SIG-M5 (cell line): Measurements from ENCODE around the gene AP1S3.
"Not testable (repeated sequence)": the region's sequence is repeated elsewhere in the genome, so short reads cannot be mapped to it uniquely, and the experiment has no call there.

Experiments
- DNase-seq: peaks from one replicate; lab custom pipeline; 2025; lab: John Stamatoyannopoulos, UW

The AP1S3 gene

DNA sequence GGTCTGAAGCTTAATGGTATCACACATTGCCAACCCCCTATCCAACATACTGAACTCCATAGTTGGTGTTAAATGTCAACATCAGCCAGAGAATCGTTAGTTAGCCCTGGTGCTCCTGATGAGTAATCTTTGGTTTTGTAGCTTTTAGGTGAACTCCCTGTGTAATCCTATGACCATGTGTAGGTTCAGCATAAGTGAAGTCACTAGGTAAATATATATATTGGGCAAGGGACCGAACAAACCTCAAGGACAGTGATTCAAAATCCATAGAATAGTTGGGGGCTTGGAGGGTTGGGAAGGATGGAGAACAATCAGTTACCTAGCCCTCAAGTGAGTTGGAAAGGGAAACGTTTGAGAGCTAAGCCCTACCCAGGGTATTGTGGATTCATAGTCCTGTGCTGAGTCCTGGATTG is 16.0 kb upstream of the AP1S3 start:
- DNase-seq, result no peak

DNA sequence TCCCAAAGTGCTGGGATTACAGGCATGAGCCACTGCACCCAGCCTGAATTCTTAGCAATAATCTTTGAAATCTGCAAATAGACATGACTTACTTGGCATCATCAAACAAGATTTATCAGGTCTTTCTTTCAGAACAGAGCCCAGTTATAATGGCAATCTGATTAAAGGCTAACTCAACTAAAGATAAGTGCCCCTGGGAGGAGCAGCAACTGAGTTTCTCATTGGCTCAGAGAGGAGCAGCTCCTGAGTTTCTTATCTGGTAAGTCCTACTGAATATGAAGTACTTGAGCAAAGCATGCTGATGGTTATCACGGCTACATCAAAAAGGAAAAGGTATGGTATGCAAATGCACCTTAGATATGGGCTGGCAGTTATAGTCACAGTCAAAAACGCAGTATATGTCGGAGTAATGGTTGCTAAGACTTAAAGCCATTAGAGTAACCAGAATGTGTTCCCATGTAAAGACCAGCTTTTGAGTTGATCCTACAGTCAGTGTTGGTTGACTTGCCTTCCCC is 15.0 kb upstream of the AP1S3 start:
- no peak for DNase-seq

DNA sequence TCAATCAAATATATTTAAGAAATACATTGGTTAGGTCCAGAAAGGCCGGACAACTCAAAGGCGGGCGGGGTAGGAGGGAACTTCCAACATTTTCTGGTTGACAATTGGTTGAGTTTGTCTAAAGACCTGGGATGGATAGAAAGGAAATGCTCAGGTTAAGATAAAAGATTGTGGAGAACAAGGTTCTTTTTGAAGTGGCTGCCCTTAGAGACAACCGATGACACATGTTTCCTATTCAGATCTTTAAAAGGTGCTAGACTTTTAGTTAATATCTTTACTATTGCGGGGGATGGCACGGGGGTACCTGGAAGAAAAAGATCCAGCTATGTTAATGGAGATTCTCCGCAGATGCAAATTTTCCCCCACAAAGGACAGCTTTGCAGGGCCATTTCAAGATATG is 10.0 kb upstream of the AP1S3 start:
- DNase-seq, result no peak

DNA sequence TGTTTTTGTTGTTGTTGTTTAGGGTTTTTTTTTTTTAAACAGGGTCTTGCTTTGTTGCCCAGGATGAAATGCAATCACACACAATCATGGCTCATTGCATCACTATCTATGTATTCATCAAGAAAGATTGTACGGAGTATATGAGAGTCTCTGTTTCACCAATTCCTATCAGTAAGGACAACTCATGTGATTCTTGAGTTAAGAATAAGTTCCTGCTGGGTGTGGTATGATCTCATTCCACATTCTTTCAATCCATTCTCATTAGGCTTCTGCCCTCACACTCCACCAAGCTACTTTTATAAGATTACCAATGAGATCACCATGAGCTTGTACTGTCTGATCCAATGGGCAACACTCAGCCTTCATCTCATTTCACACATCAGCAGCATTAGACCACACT is 9.1 kb upstream of the AP1S3 start:
- no peak for DNase-seq

DNA sequence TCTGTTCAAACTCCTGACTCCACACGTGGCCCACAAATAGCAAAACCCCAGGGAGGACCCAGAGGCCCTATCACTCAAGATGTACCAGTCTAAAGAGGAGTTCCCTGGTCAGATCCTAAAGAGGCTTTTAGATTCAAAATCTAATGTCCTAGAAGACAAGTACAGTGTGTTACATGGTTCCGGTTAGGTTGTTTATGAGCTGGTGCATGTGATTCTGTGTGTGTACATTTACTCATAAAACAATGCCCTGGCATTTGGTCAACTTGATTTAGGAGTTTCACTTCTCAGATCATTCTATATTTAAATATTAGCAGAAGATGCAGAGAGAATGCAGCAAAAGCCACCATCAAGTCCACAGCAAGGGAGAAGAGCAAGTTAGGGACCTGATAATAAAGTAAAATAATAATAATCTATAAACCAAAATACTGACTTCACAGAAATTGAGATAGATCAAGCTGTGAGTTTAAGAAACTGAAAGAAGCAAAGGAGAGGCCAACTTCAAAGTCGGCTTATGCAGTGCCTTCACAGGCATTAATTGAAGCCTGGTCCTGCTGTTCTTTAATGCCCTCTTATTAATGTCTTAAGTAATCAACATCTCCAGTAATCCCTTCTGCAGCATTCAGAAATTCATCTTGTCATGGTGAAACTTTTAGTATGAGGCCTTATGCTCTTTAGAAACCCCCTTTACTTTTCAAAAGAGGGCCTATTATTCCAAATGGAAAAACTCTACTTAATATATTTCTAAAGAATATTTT is 4.2 kb upstream of the AP1S3 start:
- DNase-seq, result no peak

DNA sequence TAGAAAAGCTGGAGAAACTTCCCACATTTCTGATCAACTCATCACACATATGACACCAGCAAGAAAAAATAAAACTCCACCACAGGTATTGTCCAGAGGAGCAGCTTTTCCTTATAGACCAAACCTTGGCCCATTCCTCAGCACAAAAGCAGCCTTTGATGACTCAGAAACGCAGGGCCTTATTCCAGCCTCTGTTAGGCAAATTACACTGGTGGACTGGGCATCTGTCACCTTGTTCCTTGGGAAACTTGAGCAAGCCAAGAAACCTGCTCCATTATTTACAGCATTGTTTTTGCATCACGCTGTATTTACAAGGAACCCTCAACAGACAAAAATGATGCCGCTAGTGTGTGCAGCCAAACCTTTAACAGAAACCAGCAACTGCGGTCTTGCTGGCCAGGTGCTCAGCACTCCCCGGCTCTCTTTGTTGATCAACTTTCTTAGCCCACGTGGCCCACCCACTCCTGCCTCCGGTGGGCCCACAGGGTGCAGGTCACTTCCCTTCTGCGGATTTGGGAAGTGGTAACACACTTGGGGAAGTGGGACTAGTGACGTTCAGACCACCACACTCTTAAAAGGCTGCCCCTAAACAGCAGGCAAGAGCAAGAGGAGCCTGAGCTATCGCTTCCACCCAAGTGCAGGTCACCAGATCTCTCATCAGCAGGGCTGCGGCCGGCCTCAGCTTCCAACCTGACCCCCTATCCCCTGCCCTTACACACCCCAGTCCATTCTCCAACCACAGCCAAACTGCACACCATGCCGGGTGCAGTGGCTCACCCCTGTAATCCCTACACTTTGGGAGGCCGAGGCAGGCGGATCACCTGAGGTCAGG is 1.5 kb downstream of the AP1S3 start:
- DNase-seq, result peak; percentile 87

DNA sequence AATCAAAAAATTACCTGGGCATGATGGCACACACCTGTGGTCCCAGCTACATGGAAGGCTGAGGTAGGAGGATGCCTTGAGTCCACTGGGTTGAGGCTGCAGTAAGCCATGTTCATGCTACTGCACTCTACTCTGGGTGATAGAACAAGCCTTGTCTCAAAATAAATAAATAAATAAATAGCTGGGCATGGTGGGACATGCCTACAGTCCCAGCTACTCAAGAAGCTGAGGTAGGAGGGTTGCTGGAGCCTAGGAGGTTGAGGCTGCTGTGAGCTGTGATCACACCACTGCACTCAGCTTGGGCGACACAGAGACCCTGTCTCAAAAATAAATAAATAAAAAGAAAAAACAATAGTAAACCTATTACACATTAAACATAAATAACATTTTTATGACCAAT is 3.0 kb downstream of the AP1S3 start:
- no peak for DNase-seq

DNA sequence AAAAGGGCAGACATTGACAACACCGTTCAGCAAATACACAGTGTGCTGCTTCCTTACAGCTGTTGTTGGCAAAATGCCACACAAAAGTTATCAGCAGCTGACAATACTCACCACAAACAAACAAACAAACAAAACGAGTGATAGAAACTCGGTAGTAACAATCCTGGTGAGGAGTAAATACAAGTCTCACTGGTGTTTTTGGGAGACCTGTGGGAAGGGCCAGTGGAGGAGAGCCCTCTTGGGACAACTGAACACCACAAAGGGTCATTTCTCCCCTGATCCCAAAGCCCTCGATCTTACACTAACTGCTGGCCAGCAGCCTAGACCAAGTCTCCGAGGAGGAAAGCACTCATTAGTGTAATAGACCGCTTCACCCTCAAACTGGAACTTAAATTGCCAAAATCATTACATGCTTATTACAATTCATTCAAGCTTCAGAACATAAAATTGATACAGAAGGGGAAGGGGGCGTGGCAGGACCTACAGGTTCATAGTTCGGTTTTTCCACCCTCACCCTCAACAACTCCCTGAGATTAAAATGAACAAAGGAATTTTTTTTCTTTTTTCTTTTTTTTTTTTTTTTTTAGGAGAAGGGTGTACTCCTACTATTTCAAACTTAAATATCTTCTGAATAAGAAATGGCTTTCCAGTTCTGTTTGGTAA is 5.0 kb downstream of the AP1S3 start:
- no peak for DNase-seq

DNA sequence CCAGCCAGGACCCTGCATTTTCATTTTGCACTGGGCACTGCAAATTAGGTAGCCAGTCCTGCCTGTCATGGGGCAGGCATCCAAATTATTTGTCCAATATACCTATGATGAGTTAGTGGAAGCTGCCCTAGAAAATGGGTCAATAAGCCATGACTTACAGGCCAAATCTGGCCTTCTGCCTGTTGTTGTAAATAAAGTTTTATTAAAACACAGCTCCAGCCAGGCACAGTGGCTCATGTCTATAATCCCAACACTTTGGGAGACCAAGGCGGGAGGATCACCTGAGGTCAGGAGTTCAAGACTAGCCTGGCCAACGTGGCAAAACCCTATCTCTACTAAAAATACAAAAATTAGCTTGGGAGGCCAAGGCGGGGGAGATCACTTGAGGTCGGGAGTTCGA is 8.3 kb downstream of the AP1S3 start:
- no peak for DNase-seq

DNA sequence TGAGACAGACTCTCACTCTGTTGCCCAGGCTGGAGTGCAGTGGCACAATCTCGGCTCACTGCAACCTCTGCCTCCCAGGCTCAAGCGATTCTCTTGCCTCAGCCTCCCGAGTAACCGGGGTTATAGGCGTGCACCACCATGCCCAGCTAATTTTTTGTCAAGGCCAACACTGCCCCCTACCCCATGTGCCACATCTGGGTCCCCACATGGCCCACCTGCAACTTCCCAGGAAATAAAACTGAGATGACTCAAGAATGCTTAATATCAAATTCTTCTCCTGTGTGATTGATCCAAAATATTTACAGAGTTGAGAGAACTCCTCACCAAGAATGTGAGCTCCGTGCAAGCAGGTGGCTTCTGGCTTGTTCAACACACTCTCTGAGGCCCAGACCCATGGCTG is 9.1 kb downstream of the AP1S3 start:
- no peak for DNase-seq

DNA sequence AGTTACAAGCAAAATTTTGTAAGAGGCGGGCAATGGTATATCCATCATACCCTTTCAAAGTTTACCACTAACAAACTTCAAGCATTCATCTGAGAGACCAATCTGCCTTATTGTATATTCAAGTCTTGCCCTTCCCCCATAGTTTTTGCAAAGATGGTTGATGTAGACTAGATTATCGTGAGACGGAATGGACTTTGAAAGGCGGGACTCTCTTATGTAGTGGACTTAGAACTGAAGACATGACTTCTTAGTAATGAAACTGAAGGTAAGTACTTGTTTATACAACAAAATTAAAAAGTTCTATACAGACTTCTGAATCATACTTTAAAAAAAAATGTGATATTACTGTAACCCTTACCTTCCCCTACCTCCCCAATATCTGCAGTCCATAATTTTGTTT is 10.4 kb downstream of the AP1S3 start:
- no peak for DNase-seq

DNA sequence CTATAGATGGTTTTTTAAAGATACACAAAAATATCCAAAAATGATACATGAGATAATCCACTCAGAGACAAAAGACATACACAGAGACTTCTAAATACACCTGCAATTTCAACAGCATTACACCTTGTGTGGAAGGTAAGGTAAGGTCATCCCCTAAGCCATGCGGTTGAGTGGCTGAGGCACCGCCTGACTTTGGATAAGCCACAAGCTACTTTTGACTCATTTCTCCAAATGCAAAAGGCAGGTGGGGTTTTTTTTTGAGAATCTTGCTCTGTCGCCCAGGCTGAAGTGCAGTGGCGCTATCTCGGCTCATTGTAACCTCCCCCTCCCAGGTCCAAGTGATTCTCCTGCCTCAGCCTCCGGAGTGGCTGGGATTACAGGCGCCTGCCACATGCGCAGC is 13.1 kb downstream of the AP1S3 start:
- DNase-seq, result no peak

DNA sequence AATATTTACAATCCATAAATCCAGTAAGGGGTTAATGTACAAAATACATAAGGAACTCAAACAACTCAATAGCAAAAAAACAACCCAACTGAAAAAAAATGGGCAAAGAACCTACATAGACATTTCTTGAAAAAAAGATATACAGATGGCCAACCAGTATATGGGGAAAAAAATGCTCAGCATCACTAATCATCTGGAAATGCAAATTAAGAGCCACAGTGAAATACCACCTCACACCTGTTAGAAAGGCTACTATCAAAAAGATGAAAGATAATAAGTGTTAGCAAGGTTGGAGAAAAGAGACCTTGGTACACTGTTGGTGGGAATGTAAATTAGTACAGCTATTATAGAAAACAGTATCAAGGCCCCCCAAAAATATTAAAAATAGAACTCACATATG is 14.6 kb downstream of the AP1S3 start:
- DNase-seq, result no peak

DNA sequence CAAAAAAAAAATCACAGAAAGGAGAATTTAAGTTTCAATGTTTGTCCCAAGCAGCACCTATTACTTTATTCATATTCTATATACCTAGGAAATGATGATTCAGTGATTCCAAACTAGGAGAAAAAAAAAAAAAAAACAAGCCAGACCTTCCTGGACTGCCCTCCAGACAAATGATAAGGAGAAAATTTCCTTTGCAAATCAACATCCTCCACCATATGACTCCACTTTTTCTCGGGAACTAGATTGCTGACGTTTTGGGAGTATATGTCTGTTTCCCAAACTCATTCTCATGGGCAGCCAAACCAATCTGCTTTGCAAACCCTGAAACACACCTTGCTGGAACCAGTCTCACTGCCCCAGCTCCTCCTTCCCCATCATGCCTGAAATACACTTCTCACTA is 16.8 kb downstream of the AP1S3 start:
- DNase-seq, result no peak

DNA sequence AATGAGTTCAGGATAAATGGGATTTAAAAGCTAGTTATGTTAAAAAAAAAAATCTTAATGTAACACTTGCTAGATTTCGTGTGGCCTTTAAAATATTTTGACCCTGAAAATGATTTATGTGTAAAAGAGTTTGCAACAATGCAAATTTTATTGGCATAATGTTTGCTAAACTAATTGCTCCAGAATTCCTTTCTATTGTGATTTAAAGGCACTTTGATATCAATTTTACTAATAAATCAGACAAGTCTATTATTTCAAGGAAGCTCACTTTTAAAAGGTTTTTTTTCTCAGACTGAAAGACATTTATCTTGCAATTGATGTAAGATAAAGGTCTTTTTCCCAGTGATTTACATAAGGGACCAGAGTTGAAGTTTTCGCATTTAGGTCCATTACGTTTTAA is 17.5 kb downstream of the AP1S3 start:
- DNase-seq, result no peak

DNA sequence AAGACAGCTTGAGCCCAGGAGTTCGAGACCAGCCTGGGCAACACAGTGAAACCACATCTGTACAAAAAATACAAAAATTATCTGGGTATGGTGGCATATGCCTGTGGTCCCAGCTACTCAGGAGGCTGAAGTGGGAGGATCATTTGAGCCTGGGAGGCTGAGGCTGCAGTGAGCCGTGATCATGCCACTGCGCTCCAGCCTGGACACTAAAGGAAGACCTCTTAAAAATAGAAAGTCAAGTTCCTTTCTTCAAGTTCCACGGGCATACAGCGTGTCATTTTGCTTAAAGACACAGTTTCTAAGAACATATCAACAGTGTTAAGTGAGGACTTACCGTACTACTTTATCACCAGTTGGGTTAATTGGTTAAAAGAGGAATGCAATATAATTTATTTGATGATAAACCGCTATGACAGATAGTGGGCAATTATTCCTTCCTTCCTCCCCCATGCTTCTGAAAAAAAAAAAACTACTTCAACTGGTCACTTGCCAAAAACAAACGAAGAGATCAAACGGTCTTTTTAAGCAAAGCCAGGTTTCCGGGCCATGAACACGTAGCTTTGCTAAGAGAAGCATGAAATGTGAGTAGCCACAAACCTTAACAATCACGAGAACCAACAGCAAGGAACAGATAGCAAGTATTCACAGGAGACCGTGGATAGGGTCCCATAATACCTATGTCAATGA is 21.4 kb downstream of the AP1S3 start:
- DNase-seq, result no peak

DNA sequence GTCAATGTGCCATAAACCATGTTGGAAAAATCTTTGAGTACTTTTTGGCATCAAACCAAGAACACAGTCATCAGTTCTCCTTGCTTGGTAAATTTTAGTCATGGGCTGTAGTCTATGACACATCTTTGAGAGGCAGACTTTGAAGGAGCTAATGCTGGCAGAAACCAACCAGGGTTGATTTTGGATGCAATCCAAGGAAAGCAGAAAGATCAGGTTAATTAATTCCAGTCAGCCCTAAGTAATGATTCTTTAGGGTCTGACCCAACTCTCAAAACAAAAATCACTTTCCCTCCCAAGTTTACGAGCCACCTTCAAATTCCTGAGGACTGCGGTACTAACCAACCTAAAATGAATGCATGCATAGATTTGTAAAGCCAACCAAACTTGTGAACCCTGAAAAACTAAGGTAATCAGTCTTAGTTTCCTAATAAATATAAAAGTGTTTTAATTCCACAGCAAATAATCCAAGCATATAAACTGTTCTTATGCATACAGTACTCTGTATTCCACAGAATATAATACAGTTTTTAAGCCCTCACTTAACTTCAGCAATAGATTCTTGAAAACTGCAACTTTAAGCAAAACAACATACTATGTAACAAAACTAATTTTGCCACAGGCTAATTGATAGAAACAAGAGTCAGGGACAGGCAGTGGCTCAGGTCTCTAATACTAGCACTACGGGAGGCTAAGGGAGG is 22.0 kb downstream of the AP1S3 start:
- no peak for DNase-seq

DNA sequence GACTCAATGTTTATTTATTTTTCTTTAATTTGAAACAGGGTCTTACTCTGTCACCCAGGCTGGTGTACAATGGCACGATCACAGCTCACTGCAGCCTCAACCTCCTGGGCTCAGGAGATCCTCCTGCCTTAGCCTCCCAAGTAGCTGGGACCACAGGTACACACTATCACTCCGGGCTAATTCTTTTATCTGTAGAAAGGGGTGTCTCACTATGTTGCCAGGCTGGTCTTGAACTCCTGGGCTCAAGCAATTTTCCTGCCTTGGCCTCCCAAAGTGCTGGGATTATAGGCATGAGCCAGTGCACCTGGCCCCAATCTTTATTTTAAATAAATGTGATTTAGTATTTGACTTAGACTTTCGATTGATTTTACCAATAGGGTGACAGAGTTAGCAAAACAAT is 22.6 kb downstream of the AP1S3 start:
- not testable (repeated sequence) for DNase-seq

DNA sequence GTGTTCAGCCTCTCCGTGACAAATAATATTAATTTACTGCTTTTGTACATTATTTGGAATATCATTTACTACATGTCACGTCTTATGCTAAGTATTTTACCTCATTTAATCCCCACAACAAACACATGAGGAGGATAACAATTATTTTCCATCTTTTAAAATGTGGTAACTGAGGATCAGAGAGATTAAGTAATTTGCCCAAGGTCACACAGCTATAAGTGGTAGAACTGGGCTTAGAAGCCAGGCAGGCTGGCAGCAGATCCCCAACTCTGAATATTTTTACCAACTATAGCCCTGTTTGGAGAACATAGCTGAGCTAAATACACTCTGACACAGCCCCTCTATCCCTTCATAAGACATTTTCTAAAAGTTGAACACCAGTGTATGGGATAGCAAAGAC is 24.1 kb downstream of the AP1S3 start:
- no peak for DNase-seq

DNA sequence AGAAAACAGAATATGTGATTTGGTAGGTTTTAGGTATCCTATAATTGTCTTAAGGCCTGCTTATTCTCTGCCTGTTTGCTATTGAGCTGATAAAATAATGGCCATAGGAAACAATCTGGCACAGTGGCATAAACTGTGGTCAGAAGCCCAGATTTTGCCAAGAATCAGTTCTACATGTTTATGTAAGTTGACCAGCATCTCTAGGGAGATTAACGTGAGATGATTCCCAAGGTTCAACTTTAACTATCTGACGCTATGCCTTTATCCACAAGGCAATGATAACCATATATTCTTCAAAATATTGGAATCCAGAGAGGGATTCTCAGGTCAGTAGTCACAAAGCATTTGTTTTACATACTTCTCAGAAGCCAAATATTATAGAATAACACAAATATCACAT is 25.6 kb downstream of the AP1S3 start:
- DNase-seq, result no peak

DNA sequence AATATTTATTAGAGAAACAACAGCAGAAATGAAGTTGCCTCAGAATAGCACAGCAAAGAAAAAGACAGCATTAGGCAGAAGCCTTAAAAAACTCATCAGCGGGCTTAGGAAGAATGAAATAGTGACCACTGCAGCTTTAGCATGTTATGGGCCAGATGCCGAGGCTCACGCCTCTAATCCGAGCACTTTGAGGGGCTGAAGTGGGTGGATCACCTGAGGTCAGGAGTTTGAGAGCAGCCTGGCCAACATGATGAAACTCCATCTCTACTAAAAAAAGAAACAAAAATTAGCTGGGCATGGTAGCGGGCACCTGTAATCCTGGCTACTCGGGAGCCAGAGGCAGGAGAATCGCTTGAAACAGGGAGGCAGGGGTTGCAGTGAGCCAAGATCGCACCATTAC is 32.4 kb downstream of the AP1S3 start:
- no peak for DNase-seq

DNA sequence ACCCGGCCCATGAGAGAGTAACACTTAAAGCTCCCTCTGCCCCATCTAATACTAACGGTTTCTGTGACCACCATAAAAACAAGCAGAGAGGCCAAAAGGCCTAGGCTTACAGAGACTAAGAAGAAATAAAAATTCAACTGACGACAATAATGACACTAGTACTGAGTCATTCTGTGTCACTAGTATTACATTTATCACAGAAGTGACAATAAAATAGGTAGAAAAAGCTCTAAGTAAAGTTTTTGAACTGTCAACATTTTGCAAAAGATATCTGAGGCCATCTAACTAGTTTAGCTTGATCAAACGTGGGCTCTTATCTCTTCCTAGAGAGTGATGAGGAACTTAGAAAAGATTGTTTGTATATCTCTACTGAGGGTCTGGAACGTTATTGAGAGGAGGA is 35.6 kb downstream of the AP1S3 start:
- DNase-seq, result no peak
